ENCODE data around the gene MUCL3. TPM values are rescaled to one million over a fixed set of nuclear protein-coding genes. Genes with fewer than 3 reads are reported as not detected.

Gene MUCL3
- total and polyA plus RNA-seq, 2 of the 8 experiments (the other 6 are each of a cell fraction or from before 2014, with no cell fraction given): 0.15 to 0.37 TPM

- Histone ChIP-seq H3K4me1 (replicated peaks in 1 of 4; ENCODE audit: control insufficient read depth in 3 of 4, insufficient read depth in 4 of 4, low read length in 3 of 4) (0 out of 7 replicates have a peak, but pooled peaks cover 0 to 3% (median 0%) of the 10 kb centered on the region in 4 experiments), H3K79me1 (ENCODE audit: low read depth, low read length) (no peaks in the 10 kb centered on the region), H3K79me2 (ENCODE audit: control insufficient read depth in 1 of 2, insufficient read depth in 2 of 2, low read length in 2 of 2) (no peaks in the 10 kb centered on the region), H3K36me3 (ENCODE audit: control insufficient read depth in 2 of 4, insufficient read depth in 4 of 4, low read length in 3 of 4) (peaks cover 0 to 9% (median 6%) of the 10 kb centered on the region in 4 experiments; a peak in 4 of 8 replicates), H3K9me3 (ENCODE audit: insufficient read depth in 2 of 2, low read depth in 1 of 2, low read length in 1 of 2) (peaks cover 0 to 6% of the 10 kb centered on the region in 2 experiments; a peak in 2 of 4 replicates), H3K14ac (ENCODE audit: insufficient read length) (no peak overlapping the region), H3K4me2 (ENCODE audit: insufficient read depth in 1 of 2, low read depth in 2 of 2, low read length in 2 of 2) (no peak overlapping the region), H3K27me3 (replicated peaks in 1 of 4; ENCODE audit: control insufficient read depth in 3 of 4, extremely low read depth in 1 of 4, insufficient read depth in 3 of 4, low read length in 3 of 4) (no peaks in the 10 kb centered on the region), H4K20me1 (replicated peaks in 1 of 2; ENCODE audit: control insufficient read depth in 1 of 2, insufficient read depth in 2 of 2, low read length in 2 of 2) (no peaks in the 10 kb centered on the region), H4K91ac (replicated peaks; ENCODE audit: insufficient read length, low read length) (no peak overlapping the region), H3K23me2 (ENCODE audit: low read depth, low read length) (0 out of 2 replicates have a peak, but pooled peaks cover 4% of the 10 kb centered on the region), H2BK20ac (ENCODE audit: low read length) (no peak overlapping the region), H2AFZ (ENCODE audit: low read length) (no peak overlapping the region), H3K4ac (replicated peaks; ENCODE audit: insufficient read length, low read depth, low read length) (no peak overlapping the region), H4K5ac (ENCODE audit: insufficient read length, low read depth, low read length) (no peak overlapping the region), H2AK5ac (ENCODE audit: low read depth, low read length) (no peak overlapping the region; the same call in 1 of the 2 replicates), H2BK120ac (replicated peaks; ENCODE audit: low read depth, low read length) (no peak overlapping the region), H3K56ac (replicated peaks; ENCODE audit: insufficient read length, low read depth, low read length) (no peak overlapping the region), H2BK15ac (ENCODE audit: low read length) (0 out of 2 replicates have a peak overlapping the region, but pooled peaks have one; percentile 61), H3K27ac (ENCODE audit: low read depth, low read length) (no peak overlapping the region), H3K9ac (replicated peaks in 1 of 4; ENCODE audit: extremely low read depth in 1 of 4, low read depth in 3 of 4, low read length in 3 of 4) (no peak overlapping the region), H2BK12ac (ENCODE audit: low read depth, low read length) (no peak overlapping the region), H3K18ac (ENCODE audit: extremely low read depth, low read length) (no peak overlapping the region), H2BK5ac (ENCODE audit: low read depth, low read length) (no peak overlapping the region), H4K8ac (ENCODE audit: extremely low read depth, insufficient read depth, low read length) (no peak overlapping the region), H3K23ac (ENCODE audit: insufficient read length) (no peak overlapping the region), H3K4me3 (ENCODE audit: extremely low read depth in 1 of 4, insufficient read depth in 2 of 4, low read depth in 3 of 4, low read length in 4 of 4) (no peak overlapping the region)
- FAIRE-seq: no peak
- TF ChIP-seq POU5F1 (IDR thresholded peaks at IDR 0.05; ENCODE audit: low read depth, low read length) (no peak), BCL11A (IDR thresholded peaks at IDR 0.05; ENCODE audit: low read depth in 2 of 2, low read length in 2 of 2) (no peak), SIN3A (conservative IDR thresholded peaks at IDR 0.05 in 1 of 2, IDR thresholded peaks at IDR 0.05 in 1 of 2; ENCODE audit: low read depth in 1 of 2, low read length in 2 of 2) (no peak), YY1 (IDR thresholded peaks at IDR 0.05; ENCODE audit: low read depth, low read length) (no peak), ATF3 (IDR thresholded peaks at IDR 0.05; ENCODE audit: insufficient read depth, low read depth, low read length) (no peak), EZH2 (IDR thresholded peaks at IDR 0.05; ENCODE audit: low read depth, low read length, severe bottlenecking) (no peak), CEBPB (IDR thresholded peaks at IDR 0.05; ENCODE audit: low read depth, low read length) (no peak), CHD1 (IDR thresholded peaks at IDR 0.05; ENCODE audit: low read depth, low read length) (no peak)
- DNase-seq (ENCODE audit: low read depth in 1 of 2, low spot score in 2 of 2): no peak
- ChIA-PET POLR2A (ENCODE audit: partially characterized antibody) (interaction anchor here (0.6 to 1.2 kb wide), 5 partner anchors 14 to 164 kb away, joined by 3 to 4 read pairs (median 3); no protein-coding TSS in a partner anchor), CTCF (ENCODE audit: partially characterized antibody) (interaction anchor here (0.6 to 4.2 kb wide), 12 partner anchors 11 to 773 kb away, joined by 3 to 18 read pairs (median 4); no protein-coding TSS in a partner anchor)
- 76% methylated on average over 8 of the region's 8 CpGs; no CpG with 5 or more reads in 1 of the 2 experiments for WGBS, 2 experiments (ENCODE audit: extremely low coverage in 1 of 2, insufficient coverage in 1 of 2, insufficient read length in 1 of 2, insufficient replicate concordance in 2 of 2, low coverage in 1 of 2, low lambda C conversion rate in 2 of 2, missing lambda C conversion rate in 1 of 2)
Observed at GRCh38 chr6:30931272-30931671, 9.5 kb upstream of the MUCL3 start.

Measured in H1 (cell line).